ENCODE data around the gene LMBR1.

- TF ChIP-seq CTCF (IDR thresholded peaks at IDR 0.05; ENCODE audit: insufficient read depth, low read length, poor library complexity, severe bottlenecking) (no peak), EZH2phosphoT487 (conservative IDR thresholded peaks at IDR 0.05; ENCODE audit: low read length) (no peak)
Measured at GRCh38 chr7:156929789-156930539, 37.0 kb upstream of the LMBR1 start.
